Neural progenitor cell (in vitro differentiated cells): ENCODE data around the gene SAMHD1.

Experiments used
- CTCF ChIP-seq: fragments of 200-600 bp; sonication (generic); IDR thresholded peaks from 2 replicates; pipeline ENCODE4 v1.5.1; 2017; ENCODE audit warnings: antibody characterized with exemption, mild to moderate bottlenecking
- EZH2phosphoT487 ChIP-seq: fragments of 200-600 bp; sonication (generic); IDR thresholded peaks from 2 replicates; pipeline ENCODE4 v1.6.1; 2017; ENCODE audit warnings: antibody characterized with exemption

GRCh38 chr20:36957875-36958667 lies 6.6 kb upstream of the SAMHD1 start:
- no peak for TF ChIP-seq CTCF
- TF ChIP-seq EZH2phosphoT487: no peak
